ENCODE data around the gene AFG1L. TPM values are rescaled to one million over a fixed set of nuclear protein-coding genes. Genes with fewer than 3 reads are reported as not detected.
"Not testable (repeated sequence)": the region's sequence is repeated elsewhere in the genome, so short reads cannot be mapped to it uniquely, and the experiment has no call there.

Gene AFG1L
- total and polyA plus RNA-seq, 2 experiments from 2014 or later, result 1.2 to 3.5 TPM

GRCh38 chr6:108366236-108366635 lies 71.4 kb downstream of the AFG1L start:
- WGBS, 2 experiments (ENCODE audit: low coverage in 1 of 2, low lambda C conversion rate in 2 of 2, missing lambda C conversion rate in 2 of 2), result 81 to 82% methylated on average over 4 of the region's 4 CpGs
- DNase-seq, result no peak
- Histone ChIP-seq H3K27me3 (replicated peaks; ENCODE audit: insufficient read depth) (no peaks in the 10 kb centered on the region), H3K27ac (no peak overlapping the region), H3K9me2 (ENCODE audit: insufficient read depth) (no peaks in the 10 kb centered on the region), H3F3A (ENCODE audit: insufficient read depth) (no peaks in the 10 kb centered on the region), H3K9ac (no peak overlapping the region), H4K20me1 (ENCODE audit: insufficient read depth) (no peaks in the 10 kb centered on the region), H3K9me3 (ENCODE audit: low read depth) (no peaks in the 10 kb centered on the region), H3K4me1 (ENCODE audit: insufficient read depth) (no peaks in the 10 kb centered on the region), H3K4me2 (ENCODE audit: unreplicated experiment) (no peak overlapping the region), H3K79me2 (ENCODE audit: insufficient read depth) (no peaks in the 10 kb centered on the region), H3K36me3 (ENCODE audit: low read depth) (no peaks in the 10 kb centered on the region), H3K4me3 (no peak overlapping the region), H2AFZ (no peak overlapping the region)
- in situ Hi-C loops (cut with MboI), result no loop called here
- TF ChIP-seq EZH2 (IDR thresholded peaks at IDR 0.05; ENCODE audit: insufficient read depth, poor library complexity, severe bottlenecking) (no peak), EZH2phosphoT487 (IDR thresholded peaks at IDR 0.05; ENCODE audit: insufficient read depth, low read depth) (no peak)

- TF ChIP-seq EZH2 (IDR thresholded peaks at IDR 0.05; ENCODE audit: insufficient read depth, poor library complexity, severe bottlenecking) (no peak), EZH2phosphoT487 (IDR thresholded peaks at IDR 0.05; ENCODE audit: insufficient read depth, low read depth) (no peak)
- Histone ChIP-seq H3K9ac (no peak overlapping the region), H3K79me2 (ENCODE audit: insufficient read depth) (no peaks in the 10 kb centered on the region), H3K27me3 (replicated peaks; ENCODE audit: insufficient read depth) (no peaks in the 10 kb centered on the region), H3F3A (ENCODE audit: insufficient read depth) (no peaks in the 10 kb centered on the region), H3K27ac (no peak overlapping the region), H4K20me1 (ENCODE audit: insufficient read depth) (no peaks in the 10 kb centered on the region), H3K4me3 (no peak overlapping the region), H3K4me1 (ENCODE audit: insufficient read depth) (no peaks in the 10 kb centered on the region), H3K36me3 (ENCODE audit: low read depth) (no peaks in the 10 kb centered on the region), H3K9me2 (ENCODE audit: insufficient read depth) (no peaks in the 10 kb centered on the region), H3K9me3 (ENCODE audit: low read depth) (no peaks in the 10 kb centered on the region), H3K4me2 (ENCODE audit: unreplicated experiment) (no peak overlapping the region), H2AFZ (no peak overlapping the region)
- in situ Hi-C loops (cut with MboI), result no loop called here
- 91 to 100% methylated on average over 3 of the region's 3 CpGs for WGBS, 2 experiments (ENCODE audit: low coverage in 1 of 2, low lambda C conversion rate in 2 of 2, missing lambda C conversion rate in 2 of 2)
- no peak for DNase-seq
Measured at GRCh38 chr6:108368431-108369030, 73.7 kb downstream of the AFG1L start.

- Histone ChIP-seq H2AFZ (no peak overlapping the region), H3K27me3 (replicated peaks; ENCODE audit: insufficient read depth) (no peaks in the 10 kb centered on the region), H3K9me2 (ENCODE audit: insufficient read depth) (no peaks in the 10 kb centered on the region), H3K4me3 (no peak overlapping the region), H3K4me1 (ENCODE audit: insufficient read depth) (no peaks in the 10 kb centered on the region), H3K4me2 (ENCODE audit: unreplicated experiment) (no peak overlapping the region), H3K36me3 (ENCODE audit: low read depth) (no peaks in the 10 kb centered on the region), H3K9me3 (ENCODE audit: low read depth) (no peaks in the 10 kb centered on the region), H4K20me1 (ENCODE audit: insufficient read depth) (no peaks in the 10 kb centered on the region), H3K27ac (no peak overlapping the region), H3K79me2 (ENCODE audit: insufficient read depth) (no peaks in the 10 kb centered on the region), H3K9ac (no peak overlapping the region), H3F3A (ENCODE audit: insufficient read depth) (no peaks in the 10 kb centered on the region)
- TF ChIP-seq EZH2phosphoT487 (IDR thresholded peaks at IDR 0.05; ENCODE audit: insufficient read depth, low read depth) (no peak), EZH2 (IDR thresholded peaks at IDR 0.05; ENCODE audit: insufficient read depth, poor library complexity, severe bottlenecking) (no peak)
- DNase-seq, result no peak
- in situ Hi-C loops (cut with MboI), result no loop called here
- 88 to 94% methylated on average over 3 of the region's 3 CpGs for WGBS, 2 experiments (ENCODE audit: low coverage in 1 of 2, low lambda C conversion rate in 2 of 2, missing lambda C conversion rate in 2 of 2)
Measured at GRCh38 chr6:108380876-108381275, 86.0 kb downstream of the AFG1L start.

GRCh38 chr6:108383981-108384380 lies 89.1 kb downstream of the AFG1L start:
- H3K27me3 ChIP-seq (replicated peaks; ENCODE audit: insufficient read depth), result no peaks in the 10 kb centered on the region
- no peaks in the 10 kb centered on the region for H3K79me2 ChIP-seq (ENCODE audit: insufficient read depth)
- H2AFZ ChIP-seq, result no peak overlapping the region
- H3K4me3 ChIP-seq, result no peak overlapping the region
- no peak overlapping the region for H3K27ac ChIP-seq
- no peaks in the 10 kb centered on the region for H3F3A ChIP-seq (ENCODE audit: insufficient read depth)
- no peaks in the 10 kb centered on the region for H3K4me1 ChIP-seq (ENCODE audit: insufficient read depth)
- no peaks in the 10 kb centered on the region for H3K36me3 ChIP-seq (ENCODE audit: low read depth)
- no peaks in the 10 kb centered on the region for H3K9me2 ChIP-seq (ENCODE audit: insufficient read depth)
- DNase-seq, result no peak
- no peak overlapping the region for H3K9ac ChIP-seq
- TF ChIP-seq EZH2 (IDR thresholded peaks at IDR 0.05; ENCODE audit: insufficient read depth, poor library complexity, severe bottlenecking) (no peak), EZH2phosphoT487 (IDR thresholded peaks at IDR 0.05; ENCODE audit: insufficient read depth, low read depth) (no peak)
- no peaks in the 10 kb centered on the region for H3K9me3 ChIP-seq (ENCODE audit: low read depth)
- no peak overlapping the region for H3K4me2 ChIP-seq (ENCODE audit: unreplicated experiment)
- in situ Hi-C loops (cut with MboI), result no loop called here
- H4K20me1 ChIP-seq (ENCODE audit: insufficient read depth), result no peaks in the 10 kb centered on the region
- 100% methylated on average over 1 of the region's 1 CpG for WGBS, 2 experiments (ENCODE audit: low coverage in 1 of 2, low lambda C conversion rate in 2 of 2, missing lambda C conversion rate in 2 of 2)

GRCh38 chr6:108389190-108389589 lies 94.3 kb downstream of the AFG1L start:
- 80 to 86% methylated on average over 4 of the region's 4 CpGs for whole genome bisulfite sequencing, 2 experiments (ENCODE audit: low coverage in 1 of 2, low lambda C conversion rate in 2 of 2, missing lambda C conversion rate in 2 of 2)
- H3K9me2 ChIP-seq (ENCODE audit: insufficient read depth), result not testable (repeated sequence)

More at GRCh38 chr6:108389190-108389589, 94.3 kb downstream of the AFG1L start:
- H3K4me2 ChIP-seq (ENCODE audit: unreplicated experiment); H3K9ac ChIP-seq; H3K79me2 ChIP-seq (ENCODE audit: insufficient read depth); H3F3A ChIP-seq (ENCODE audit: insufficient read depth); H3K4me3 ChIP-seq; H4K20me1 ChIP-seq (ENCODE audit: insufficient read depth); H3K27me3 ChIP-seq (replicated peaks; ENCODE audit: insufficient read depth); H2AFZ ChIP-seq; H3K27ac ChIP-seq; in situ Hi-C loops (cut with MboI); H3K36me3 ChIP-seq (ENCODE audit: low read depth); H3K9me3 ChIP-seq (ENCODE audit: low read depth); H3K4me1 ChIP-seq (ENCODE audit: insufficient read depth); DNase-seq: not testable (repeated sequence)
